Epithelial cell of esophagus (primary cell): Measurements from ENCODE around the gene NAALADL2.
"Not testable (repeated sequence)": the region's sequence is repeated elsewhere in the genome, so short reads cannot be mapped to it uniquely, and the experiment has no call there.

ENCODE experiments used
- DNase-seq: peaks from one replicate; pipeline ENCODE4 v3.0.0; 2010; ENCODE audit warnings: low read depth
- H3K4me3 ChIP-seq: 2 replicates; pipeline ENCODE4 v1.5.1; 2011; ENCODE audit warnings: mild to moderate bottlenecking, low read length, control low read depth
- CTCF ChIP-seq: IDR thresholded peaks from 2 replicates; pipeline ENCODE4 v1.5.1; 2011; ENCODE audit warnings: low read depth, mild to moderate bottlenecking, low read length, control low read depth, inconsistent platforms; ENCODE audit not compliant: insufficient read depth; ENCODE audit errors: missing control alignments

Gene NAALADL2

GRCh38 chr3:175155172-175155571 lies 296.0 kb downstream of the NAALADL2 start:
- TF ChIP-seq CTCF = no peak
- no peak overlapping the region for H3K4me3 ChIP-seq
- DNase-seq = no peak

GRCh38 chr3:175159202-175159601 lies 300.1 kb downstream of the NAALADL2 start:
- TF ChIP-seq CTCF = no peak
- H3K4me3 ChIP-seq = no peak overlapping the region
- no peak for DNase-seq

- TF ChIP-seq CTCF = no peak
- no peak for DNase-seq
- H3K4me3 ChIP-seq = no peak overlapping the region
Measured at GRCh38 chr3:175161291-175161690, 302.2 kb downstream of the NAALADL2 start.

- no peak for TF ChIP-seq CTCF
- DNase-seq = peak; percentile 80
- H3K4me3 ChIP-seq = no peak overlapping the region
Measured at GRCh38 chr3:175163686-175164085, 304.6 kb downstream of the NAALADL2 start.

GRCh38 chr3:175173117-175173516 lies 314.0 kb downstream of the NAALADL2 start:
- H3K4me3 ChIP-seq, DNase-seq: not testable (repeated sequence)

GRCh38 chr3:175176556-175176955 lies 317.4 kb downstream of the NAALADL2 start:
- no peak for TF ChIP-seq CTCF
- DNase-seq = no peak
- H3K4me3 ChIP-seq = no peak overlapping the region

GRCh38 chr3:175179055-175179454 lies 319.9 kb downstream of the NAALADL2 start:
- TF ChIP-seq CTCF = no peak
- H3K4me3 ChIP-seq = no peak overlapping the region
- DNase-seq = peak; percentile 54

GRCh38 chr3:175184392-175184791 lies 325.3 kb downstream of the NAALADL2 start:
- TF ChIP-seq CTCF = no peak
- no peak overlapping the region for H3K4me3 ChIP-seq
- no peak for DNase-seq
